HCT116 (cell line): ENCODE data around the gene MCOLN1. TPM values are rescaled to one million over a fixed set of nuclear protein-coding genes. Genes with fewer than 3 reads are reported as not detected.
"Not testable (repeated sequence)": the region's sequence is repeated elsewhere in the genome, so short reads cannot be mapped to it uniquely, and the experiment has no call there.

Experiments
- ATAC-seq: fragments of 200-7000 bp; cut with Tn5 transposase; 2 replicates; pipeline ENCODE4 v1.9.1; 2020; ENCODE audit warnings: mild to moderate bottlenecking, moderate library complexity
- BruUV-seq: library from RNA; stranded (reverse); fragments of 400-500 nt; replicated peaks from 2 replicates; lab custom pipeline; 2021; lab: Mats Ljungman, UMichigan
- CTCF ChIA-PET: fragments of 300-600 bp; sonication (Branson Sonifier 250); formaldehyde crosslinking; loops from one replicate; lab custom pipeline; 2021; ENCODE audit warnings: antibody characterized with exemption; lab: Charles Lee
- POLR2A ChIA-PET: fragments of 300-600, 350-600 bp; sonication (Branson Sonifier 250); formaldehyde crosslinking; loops from one replicate; lab custom pipeline; 2021; ENCODE audit warnings: antibody characterized with exemption; lab: Charles Lee
- RAD21 ChIA-PET, 2 experiments: fragments of 300-600 bp; sonication (Branson Sonifier 250); formaldehyde crosslinking; loops; one replicate each; lab custom pipeline; 2023; ENCODE audit warnings: low total read pairs in 2 of 2; ENCODE audit not compliant: uncharacterized antibody in 2 of 2, unreplicated experiment in 2 of 2, low non-redundant PET in 1 of 2; lab: Charles Lee
- DNase-seq: peaks from one replicate; pipeline ENCODE4 v3.0.0-alpha.2; 2010; ENCODE audit warnings: low read depth, low spot score
- H2AFZ ChIP-seq: fragments of 200-600 bp; shearing (Covaris generic), sonication (generic); 2 replicates; pipeline ENCODE4 v1.6.1; 2017; ENCODE audit warnings: low read depth, mixed run types, mixed read lengths, antibody characterized with exemption, low read length; ENCODE audit not compliant: poor library complexity, severe bottlenecking
- H3K27ac ChIP-seq: 2 replicates; pipeline ENCODE4 v1.5.1; 2012; ENCODE audit warnings: low read depth, low read length
- H3K27me3 ChIP-seq: fragments of 200-600 bp; sonication (generic); 2 replicates; pipeline ENCODE4 v1.6.1; 2016; ENCODE audit warnings: mixed run types, low read length, mixed read lengths; ENCODE audit not compliant: insufficient read depth
- H3K36me3 ChIP-seq, 2 experiments: fragments of 200-500 bp in 1 of 2; fragments of 200-600 bp in 1 of 2; sonication (Bioruptor generic) in 1 of 2; sonication (generic) in 1 of 2; 2 replicates each; pipeline versions ENCODE4 v1.5.1 to v1.6.1; 2014 to 2016; ENCODE audit warnings: low read length in 2 of 2, inconsistent platforms in 1 of 2, mixed read lengths in 1 of 2, mixed run types in 1 of 2; ENCODE audit not compliant: insufficient read depth in 2 of 2, control insufficient read depth in 1 of 2
- H3K4me1 ChIP-seq, 2 experiments: fragments of 200-600 bp in 1 of 2; sonication (generic) in 1 of 2; 2 replicates each; pipeline versions ENCODE4 v1.5.1 to v1.6.1; 2012 to 2017; ENCODE audit warnings: low read length in 2 of 2, inconsistent platforms in 1 of 2, mild to moderate bottlenecking in 1 of 2, mixed read lengths in 1 of 2, mixed run types in 1 of 2, moderate library complexity in 1 of 2; ENCODE audit not compliant: insufficient read depth in 2 of 2, control insufficient read depth in 1 of 2
- H3K4me2 ChIP-seq: fragments of 200-600 bp; sonication (generic); 2 replicates; pipeline ENCODE4 v1.6.1; 2017; ENCODE audit warnings: mixed run types, low read length, mixed read lengths
- H3K4me3 ChIP-seq, 2 experiments: fragments of 200-600 bp in 1 of 2; sonication (generic) in 1 of 2; replicated peaks in 1 of 2; 2 replicates each; pipeline ENCODE4 v1.5.1; 2011 to 2016; ENCODE audit warnings: low read length in 2 of 2, control low read depth in 1 of 2, low read depth in 1 of 2, mild to moderate bottlenecking in 1 of 2, mixed read lengths in 1 of 2, mixed run types in 1 of 2
- H3K79me2 ChIP-seq: fragments of 200-600 bp; sonication (generic); 2 replicates; pipeline ENCODE4 v1.6.1; 2017; ENCODE audit warnings: mild to moderate bottlenecking, mixed run types, low read length, moderate library complexity, mixed read lengths; ENCODE audit not compliant: insufficient read depth
- H3K9ac ChIP-seq: fragments of 200-600 bp; sonication (generic); 2 replicates; pipeline ENCODE4 v1.6.1; 2016; ENCODE audit warnings: low read length, mixed read lengths
- H3K9me2 ChIP-seq: fragments of 200-600 bp; sonication (generic), shearing (Covaris generic); 2 replicates; pipeline ENCODE4 v1.6.1; 2017; ENCODE audit warnings: mixed run types, mild to moderate bottlenecking, moderate library complexity; ENCODE audit not compliant: insufficient read depth
- H3K9me3 ChIP-seq, 2 experiments: fragments of 200-500 bp in 1 of 2; fragments of 200-600 bp in 1 of 2; sonication (Bioruptor generic) in 1 of 2; sonication (generic) in 1 of 2; 2 replicates each; pipeline ENCODE4 v1.6.1; 2014 to 2017; ENCODE audit warnings: low read length in 2 of 2, mixed read lengths in 2 of 2, inconsistent platforms in 1 of 2, low read depth in 1 of 2, mild to moderate bottlenecking in 1 of 2, mixed run types in 1 of 2, moderate library complexity in 1 of 2; ENCODE audit not compliant: control insufficient read depth in 1 of 2, insufficient read depth in 1 of 2
- H4K20me1 ChIP-seq: fragments of 200-600 bp; sonication (generic), shearing (Covaris generic); 2 replicates; pipeline ENCODE4 v1.6.1; 2017; ENCODE audit warnings: mixed run types, mild to moderate bottlenecking, moderate library complexity; ENCODE audit not compliant: insufficient read depth
- FOSL1 ChIP-seq: IDR thresholded peaks from 2 replicates; pipeline ENCODE4 v1.6.1; 2012; ENCODE audit warnings: low read depth
- RAD21 ChIP-seq: IDR thresholded peaks from 2 replicates; pipeline ENCODE4 v1.6.1; 2012; ENCODE audit warnings: low read depth, mild to moderate bottlenecking
- intact Hi-C: fragments of 100-400 bp; cut with micrococcal nuclease; formaldehyde crosslinking; loops from 2 replicates; pipeline ENCODE4 v1.10.0; 2022
- total RNA-seq: library from RNA; stranded (reverse); gene quantifications from one replicate; pipeline ENCODE4 v1.2.1, GENCODE V29; 2021; ENCODE audit not compliant: unreplicated experiment

The MCOLN1 gene
- total RNA-seq, 1 experiment from 2014 or later, result 19.1 TPM

DNA sequence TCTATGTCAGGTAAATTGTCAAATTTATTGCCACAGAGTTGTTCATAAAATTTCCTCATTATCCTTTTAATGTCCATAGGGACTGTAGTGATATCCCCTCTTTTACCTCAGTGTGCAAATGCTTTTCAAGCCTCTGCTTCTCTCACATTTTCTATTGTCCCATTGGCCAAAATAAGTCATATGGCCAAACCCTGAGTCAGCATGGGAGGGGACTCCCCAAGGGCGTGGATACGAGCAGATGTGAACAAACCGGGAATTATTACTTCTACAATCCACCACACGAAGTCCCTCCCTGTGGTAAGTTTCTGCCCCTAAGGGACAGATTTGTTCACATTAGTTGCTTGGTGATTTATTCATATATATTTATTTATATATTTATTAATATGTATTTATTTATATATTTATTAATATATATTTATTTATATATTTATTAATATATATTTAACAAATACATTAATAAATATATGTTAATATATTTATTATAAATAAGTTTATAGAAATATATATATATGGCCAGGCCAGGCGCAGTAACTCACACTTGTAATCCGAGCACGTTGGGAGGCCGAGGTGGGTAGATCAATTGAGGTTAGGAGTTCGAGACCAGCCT, 53.1 kb downstream of the MCOLN1 start:
- DNase-seq, result peak; percentile 66
- POLR2A ChIA-PET, result no interaction called here
- intact Hi-C loops, result no loop called here
- Histone ChIP-seq H4K20me1 (no peaks in the 10 kb centered on the region), H3K9ac (no peak overlapping the region), H3K4me1 (peaks cover 14 to 23% of the 10 kb centered on the region in 2 experiments), H3K9me2 (no peaks in the 10 kb centered on the region), H3K27me3 (no peaks in the 10 kb centered on the region), H2AFZ (peak overlapping the region; percentile 24), H3K4me2 (peak overlapping the region; percentile 33), H3K36me3 (no peaks in the 10 kb centered on the region), H3K27ac (no peak overlapping the region), H3K79me2 (no peaks in the 10 kb centered on the region), H3K4me3 (no peak overlapping the region), H3K9me3 (no peaks in the 10 kb centered on the region)
- TF ChIP-seq FOSL1 (peak; percentile 20; the same call in 1 of the 2 replicates), RAD21 (no peak)
- CTCF ChIA-PET, result no interaction called here
- no TSS peak for BruUV-seq
- RAD21 ChIA-PET, result no interaction called here
- peak; percentile 84 for ATAC-seq

DNA sequence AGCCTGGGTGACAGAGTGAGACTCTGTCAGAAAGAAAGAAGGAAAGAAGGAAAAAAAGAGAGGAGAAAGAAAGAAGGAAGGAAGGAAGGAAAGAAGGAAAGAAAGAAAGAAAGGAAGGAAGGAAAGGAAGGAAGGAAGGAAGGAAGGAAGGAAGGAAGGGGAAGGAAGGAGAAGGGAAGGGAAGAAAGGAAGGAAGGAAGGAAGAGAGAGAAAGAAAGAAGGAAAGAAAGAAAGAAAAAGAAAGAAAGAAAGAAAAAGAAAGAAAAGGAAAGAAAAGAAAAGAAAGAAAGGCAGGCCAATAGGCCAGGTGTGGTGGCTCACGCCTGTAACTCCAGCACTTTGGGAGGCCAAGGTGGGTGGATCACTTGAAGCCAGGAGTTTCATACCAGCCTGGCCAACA, 55.0 kb downstream of the MCOLN1 start:
- CTCF ChIA-PET, result interaction anchor here (3.5 kb wide), 1 partner anchor 9 kb away, joined by 9 read pairs; no protein-coding TSS in a partner anchor
- H2AFZ ChIP-seq, H3K36me3 ChIP-seq: not testable (repeated sequence)

More for the DNA sequence above, 55.0 kb downstream of the MCOLN1 start:
- H4K20me1 ChIP-seq, H3K27ac ChIP-seq, H3K9me2 ChIP-seq, intact Hi-C loops, H3K9me3 ChIP-seq, H3K27me3 ChIP-seq, BruUV-seq, DNase-seq, POLR2A ChIA-PET, RAD21 ChIA-PET, H3K9ac ChIP-seq, H3K4me3 ChIP-seq, ATAC-seq, H3K4me2 ChIP-seq, H3K79me2 ChIP-seq: not testable (repeated sequence)
- peaks cover 14 to 23% of the 10 kb centered on the region in 2 experiments for H3K4me1 ChIP-seq
